HEK293 (cell line): ENCODE data around the gene ZBED4.

Experiments
- BCL11A ChIP-seq: fragments of 450-650 bp; formaldehyde crosslinking; IDR thresholded peaks from 2 replicates; pipeline ENCODE4 v1.5.1; 2016; ENCODE audit warnings: low read depth, missing biosample characterization, missing genetic modification characterization
- SALL2 ChIP-seq: fragments of 450-650 bp; formaldehyde crosslinking; IDR thresholded peaks from 2 replicates; pipeline ENCODE4 v1.5.0; 2017; ENCODE audit warnings: missing biosample characterization, mild to moderate bottlenecking, missing genetic modification characterization, borderline replicate concordance
- YY1 ChIP-seq: fragments of 450-650 bp; formaldehyde crosslinking; IDR thresholded peaks from 2 replicates; pipeline ENCODE4 v1.5.1; 2018; ENCODE audit warnings: missing biosample characterization, missing genetic modification characterization
- ZBTB20 ChIP-seq: fragments of 450-650 bp; formaldehyde crosslinking; IDR thresholded peaks from 2 replicates; pipeline ENCODE4 v1.5.1; 2016; ENCODE audit warnings: missing biosample characterization, missing genetic modification characterization
- ZBTB21 ChIP-seq: fragments of 450-650 bp; formaldehyde crosslinking; IDR thresholded peaks from 2 replicates; pipeline ENCODE4 v1.5.1; 2017; ENCODE audit warnings: missing biosample characterization, missing genetic modification characterization
- ZNF514 ChIP-seq: fragments of 450-650 bp; formaldehyde crosslinking; IDR thresholded peaks from 2 replicates; pipeline ENCODE4 v1.5.1; 2016; ENCODE audit warnings: missing biosample characterization, missing genetic modification characterization
- TF ChIP-seq, protein P1 (sequence below): fragments of 450-650 bp; formaldehyde crosslinking; IDR thresholded peaks from 2 replicates; pipeline ENCODE4 v1.5.1; 2016; ENCODE audit warnings: missing biosample characterization, missing genetic modification characterization
- TF ChIP-seq, protein P2 (sequence below): fragments of 450-650 bp; formaldehyde crosslinking; IDR thresholded peaks from 2 replicates; pipeline ENCODE4 v1.5.1; 2017; ENCODE audit warnings: missing biosample characterization, mild to moderate bottlenecking, missing genetic modification characterization, moderate library complexity
- TF ChIP-seq, protein P3 (sequence below): IDR thresholded peaks from 2 replicates; pipeline ENCODE4 v1.6.1; 2011; ENCODE audit warnings: mild to moderate bottlenecking, low read depth, low read length, borderline replicate concordance
- TF ChIP-seq, protein P4 (sequence below): fragments of 450-650 bp; formaldehyde crosslinking; IDR thresholded peaks from 2 replicates; pipeline ENCODE4 v1.5.1; 2016; ENCODE audit warnings: missing biosample characterization, missing genetic modification characterization
- TF ChIP-seq, protein P5 (sequence below): fragments of 450-650 bp; formaldehyde crosslinking; IDR thresholded peaks from 2 replicates; pipeline ENCODE4 v1.5.1; 2016; ENCODE audit warnings: missing biosample characterization, missing genetic modification characterization
- TF ChIP-seq, protein P6 (sequence below): fragments of 450-650 bp; formaldehyde crosslinking; IDR thresholded peaks from 2 replicates; pipeline ENCODE4 v1.5.1; 2016; ENCODE audit warnings: missing biosample characterization, missing genetic modification characterization
- TF ChIP-seq, protein P7 (sequence below): sonication (generic); formaldehyde crosslinking; IDR thresholded peaks from 2 replicates; pipeline ENCODE4 v1.8.1; 2022; ENCODE audit warnings: mild to moderate bottlenecking, moderate library complexity, missing genetic modification reagents

DNA sequence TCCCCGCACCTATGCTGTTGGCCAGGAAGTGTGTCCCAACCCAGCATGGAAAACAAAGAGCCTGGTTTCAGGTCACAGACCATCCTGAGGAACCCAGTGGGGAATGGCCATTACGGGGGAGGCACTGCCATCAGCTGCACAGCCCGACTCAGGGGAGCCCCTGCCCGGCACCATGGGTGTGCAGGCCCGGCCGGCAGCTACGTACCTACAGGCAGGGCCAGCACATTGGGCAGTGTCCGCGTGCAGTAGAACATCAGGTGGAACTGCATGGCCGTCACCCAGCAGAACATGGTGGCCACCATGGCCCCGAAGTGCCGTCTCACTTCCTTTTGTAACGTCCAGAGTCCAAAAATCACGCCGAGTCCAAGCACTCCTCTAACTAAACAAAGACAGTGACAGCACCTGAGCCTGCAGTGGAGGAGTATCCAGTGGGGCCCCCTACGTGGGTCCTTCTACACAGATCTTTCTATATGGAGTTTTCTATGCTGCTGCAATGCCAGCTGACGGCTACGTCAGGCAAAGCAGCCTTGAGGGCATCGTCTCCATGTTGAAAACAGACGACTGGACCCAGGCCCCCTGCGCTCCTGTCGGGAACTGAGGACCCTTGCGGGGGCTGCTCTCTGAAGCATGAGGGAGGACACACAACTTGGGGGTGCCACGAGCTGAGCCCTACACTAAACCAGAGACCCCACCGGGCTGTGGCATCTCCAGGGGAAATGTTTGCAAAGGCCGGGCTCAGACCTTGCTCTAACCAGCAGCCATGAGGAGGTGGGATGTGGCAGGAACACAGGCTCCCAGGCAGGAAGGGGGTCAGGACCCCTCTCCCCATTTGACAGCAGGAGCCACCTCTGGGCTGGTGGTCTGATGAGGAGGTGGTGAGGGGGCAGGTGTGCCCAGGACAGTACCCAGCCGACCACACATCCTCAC lies 56.8 kb downstream of the ZBED4 start:
- TF ChIP-seq, protein P1, sequence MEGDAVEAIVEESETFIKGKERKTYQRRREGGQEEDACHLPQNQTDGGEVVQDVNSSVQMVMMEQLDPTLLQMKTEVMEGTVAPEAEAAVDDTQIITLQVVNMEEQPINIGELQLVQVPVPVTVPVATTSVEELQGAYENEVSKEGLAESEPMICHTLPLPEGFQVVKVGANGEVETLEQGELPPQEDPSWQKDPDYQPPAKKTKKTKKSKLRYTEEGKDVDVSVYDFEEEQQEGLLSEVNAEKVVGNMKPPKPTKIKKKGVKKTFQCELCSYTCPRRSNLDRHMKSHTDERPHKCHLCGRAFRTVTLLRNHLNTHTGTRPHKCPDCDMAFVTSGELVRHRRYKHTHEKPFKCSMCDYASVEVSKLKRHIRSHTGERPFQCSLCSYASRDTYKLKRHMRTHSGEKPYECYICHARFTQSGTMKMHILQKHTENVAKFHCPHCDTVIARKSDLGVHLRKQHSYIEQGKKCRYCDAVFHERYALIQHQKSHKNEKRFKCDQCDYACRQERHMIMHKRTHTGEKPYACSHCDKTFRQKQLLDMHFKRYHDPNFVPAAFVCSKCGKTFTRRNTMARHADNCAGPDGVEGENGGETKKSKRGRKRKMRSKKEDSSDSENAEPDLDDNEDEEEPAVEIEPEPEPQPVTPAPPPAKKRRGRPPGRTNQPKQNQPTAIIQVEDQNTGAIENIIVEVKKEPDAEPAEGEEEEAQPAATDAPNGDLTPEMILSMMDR (tag by site-specific recombination): no peak
- TF ChIP-seq YY1 (tag by site-specific recombination) (no peak), ZBTB21 (tag by site-specific recombination) (no peak), SALL2 (tag by site-specific recombination) (no peak), BCL11A (no peak), ZNF514 (tag by site-specific recombination) (no peak), ZBTB20 (tag by site-specific recombination) (no peak)
- TF ChIP-seq, protein P2, sequence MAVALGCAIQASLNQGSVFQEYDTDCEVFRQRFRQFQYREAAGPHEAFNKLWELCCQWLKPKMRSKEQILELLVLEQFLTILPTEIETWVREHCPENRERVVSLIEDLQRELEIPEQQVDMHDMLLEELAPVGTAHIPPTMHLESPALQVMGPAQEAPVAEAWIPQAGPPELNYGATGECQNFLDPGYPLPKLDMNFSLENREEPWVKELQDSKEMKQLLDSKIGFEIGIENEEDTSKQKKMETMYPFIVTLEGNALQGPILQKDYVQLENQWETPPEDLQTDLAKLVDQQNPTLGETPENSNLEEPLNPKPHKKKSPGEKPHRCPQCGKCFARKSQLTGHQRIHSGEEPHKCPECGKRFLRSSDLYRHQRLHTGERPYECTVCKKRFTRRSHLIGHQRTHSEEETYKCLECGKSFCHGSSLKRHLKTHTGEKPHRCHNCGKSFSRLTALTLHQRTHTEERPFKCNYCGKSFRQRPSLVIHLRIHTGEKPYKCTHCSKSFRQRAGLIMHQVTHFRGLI (tag by site-specific recombination): no peak
- TF ChIP-seq, protein P3, sequence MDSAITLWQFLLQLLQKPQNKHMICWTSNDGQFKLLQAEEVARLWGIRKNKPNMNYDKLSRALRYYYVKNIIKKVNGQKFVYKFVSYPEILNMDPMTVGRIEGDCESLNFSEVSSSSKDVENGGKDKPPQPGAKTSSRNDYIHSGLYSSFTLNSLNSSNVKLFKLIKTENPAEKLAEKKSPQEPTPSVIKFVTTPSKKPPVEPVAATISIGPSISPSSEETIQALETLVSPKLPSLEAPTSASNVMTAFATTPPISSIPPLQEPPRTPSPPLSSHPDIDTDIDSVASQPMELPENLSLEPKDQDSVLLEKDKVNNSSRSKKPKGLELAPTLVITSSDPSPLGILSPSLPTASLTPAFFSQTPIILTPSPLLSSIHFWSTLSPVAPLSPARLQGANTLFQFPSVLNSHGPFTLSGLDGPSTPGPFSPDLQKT: no peak
- TF ChIP-seq, protein P4, sequence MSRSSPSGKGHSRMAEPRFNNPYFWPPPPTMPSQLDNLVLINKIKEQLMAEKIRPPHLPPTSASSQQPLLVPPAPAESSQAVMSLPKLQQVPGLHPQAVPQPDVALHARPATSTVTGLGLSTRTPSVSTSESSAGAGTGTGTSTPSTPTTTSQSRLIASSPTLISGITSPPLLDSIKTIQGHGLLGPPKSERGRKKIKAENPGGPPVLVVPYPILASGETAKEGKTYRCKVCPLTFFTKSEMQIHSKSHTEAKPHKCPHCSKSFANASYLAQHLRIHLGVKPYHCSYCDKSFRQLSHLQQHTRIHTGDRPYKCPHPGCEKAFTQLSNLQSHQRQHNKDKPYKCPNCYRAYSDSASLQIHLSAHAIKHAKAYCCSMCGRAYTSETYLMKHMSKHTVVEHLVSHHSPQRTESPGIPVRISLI: no peak
- TF ChIP-seq, protein P5, sequence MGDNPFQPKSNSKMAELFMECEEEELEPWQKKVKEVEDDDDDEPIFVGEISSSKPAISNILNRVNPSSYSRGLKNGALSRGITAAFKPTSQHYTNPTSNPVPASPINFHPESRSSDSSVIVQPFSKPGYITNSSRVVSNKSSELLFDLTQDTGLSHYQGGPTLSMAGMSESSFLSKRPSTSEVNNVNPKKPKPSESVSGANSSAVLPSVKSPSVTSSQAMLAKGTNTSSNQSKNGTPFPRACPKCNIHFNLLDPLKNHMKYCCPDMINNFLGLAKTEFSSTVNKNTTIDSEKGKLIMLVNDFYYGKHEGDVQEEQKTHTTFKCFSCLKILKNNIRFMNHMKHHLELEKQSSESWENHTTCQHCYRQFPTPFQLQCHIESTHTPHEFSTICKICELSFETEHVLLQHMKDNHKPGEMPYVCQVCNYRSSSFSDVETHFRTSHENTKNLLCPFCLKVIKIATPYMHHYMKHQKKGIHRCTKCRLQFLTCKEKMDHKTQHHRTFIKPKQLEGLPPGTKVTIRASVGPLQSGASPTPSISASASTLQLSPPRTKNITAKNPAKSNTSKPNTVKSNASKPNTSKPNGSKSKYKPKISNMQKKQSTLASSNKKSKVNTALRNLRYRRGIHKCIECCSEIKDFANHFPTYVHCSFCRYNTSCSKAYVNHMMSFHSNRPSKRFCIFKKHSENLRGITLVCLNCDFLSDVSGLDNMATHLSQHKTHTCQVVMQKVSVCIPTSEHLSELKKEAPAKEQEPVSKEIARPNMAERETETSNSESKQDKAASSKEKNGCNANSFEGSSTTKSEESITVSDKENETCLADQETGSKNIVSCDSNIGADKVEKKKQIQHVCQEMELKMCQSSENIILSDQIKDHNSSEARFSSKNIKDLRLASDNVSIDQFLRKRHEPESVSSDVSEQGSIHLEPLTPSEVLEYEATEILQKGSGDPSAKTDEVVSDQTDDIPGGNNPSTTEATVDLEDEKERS: no peak
- TF ChIP-seq, protein P6, sequence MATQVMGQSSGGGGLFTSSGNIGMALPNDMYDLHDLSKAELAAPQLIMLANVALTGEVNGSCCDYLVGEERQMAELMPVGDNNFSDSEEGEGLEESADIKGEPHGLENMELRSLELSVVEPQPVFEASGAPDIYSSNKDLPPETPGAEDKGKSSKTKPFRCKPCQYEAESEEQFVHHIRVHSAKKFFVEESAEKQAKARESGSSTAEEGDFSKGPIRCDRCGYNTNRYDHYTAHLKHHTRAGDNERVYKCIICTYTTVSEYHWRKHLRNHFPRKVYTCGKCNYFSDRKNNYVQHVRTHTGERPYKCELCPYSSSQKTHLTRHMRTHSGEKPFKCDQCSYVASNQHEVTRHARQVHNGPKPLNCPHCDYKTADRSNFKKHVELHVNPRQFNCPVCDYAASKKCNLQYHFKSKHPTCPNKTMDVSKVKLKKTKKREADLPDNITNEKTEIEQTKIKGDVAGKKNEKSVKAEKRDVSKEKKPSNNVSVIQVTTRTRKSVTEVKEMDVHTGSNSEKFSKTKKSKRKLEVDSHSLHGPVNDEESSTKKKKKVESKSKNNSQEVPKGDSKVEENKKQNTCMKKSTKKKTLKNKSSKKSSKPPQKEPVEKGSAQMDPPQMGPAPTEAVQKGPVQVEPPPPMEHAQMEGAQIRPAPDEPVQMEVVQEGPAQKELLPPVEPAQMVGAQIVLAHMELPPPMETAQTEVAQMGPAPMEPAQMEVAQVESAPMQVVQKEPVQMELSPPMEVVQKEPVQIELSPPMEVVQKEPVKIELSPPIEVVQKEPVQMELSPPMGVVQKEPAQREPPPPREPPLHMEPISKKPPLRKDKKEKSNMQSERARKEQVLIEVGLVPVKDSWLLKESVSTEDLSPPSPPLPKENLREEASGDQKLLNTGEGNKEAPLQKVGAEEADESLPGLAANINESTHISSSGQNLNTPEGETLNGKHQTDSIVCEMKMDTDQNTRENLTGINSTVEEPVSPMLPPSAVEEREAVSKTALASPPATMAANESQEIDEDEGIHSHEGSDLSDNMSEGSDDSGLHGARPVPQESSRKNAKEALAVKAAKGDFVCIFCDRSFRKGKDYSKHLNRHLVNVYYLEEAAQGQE (tag by site-specific recombination): no peak
- TF ChIP-seq, protein P7, sequence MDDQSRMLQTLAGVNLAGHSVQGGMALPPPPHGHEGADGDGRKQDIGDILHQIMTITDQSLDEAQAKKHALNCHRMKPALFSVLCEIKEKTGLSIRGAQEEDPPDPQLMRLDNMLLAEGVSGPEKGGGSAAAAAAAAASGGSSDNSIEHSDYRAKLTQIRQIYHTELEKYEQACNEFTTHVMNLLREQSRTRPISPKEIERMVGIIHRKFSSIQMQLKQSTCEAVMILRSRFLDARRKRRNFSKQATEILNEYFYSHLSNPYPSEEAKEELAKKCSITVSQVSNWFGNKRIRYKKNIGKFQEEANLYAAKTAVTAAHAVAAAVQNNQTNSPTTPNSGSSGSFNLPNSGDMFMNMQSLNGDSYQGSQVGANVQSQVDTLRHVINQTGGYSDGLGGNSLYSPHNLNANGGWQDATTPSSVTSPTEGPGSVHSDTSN: no peak
